HG03025 (cell line): ENCODE measurements around the gene VCL.
"Not testable (repeated sequence)": the region's sequence is repeated elsewhere in the genome, so short reads cannot be mapped to it uniquely, and the experiment has no call there.

Experiments
- ATAC-seq: cut with Tn5 transposase; IDR thresholded peaks from one replicate; pipeline ENCODE4 v1.9.1; 2021; ENCODE audit warnings: mild to moderate bottlenecking, moderate library complexity; ENCODE audit not compliant: unreplicated experiment, low FRiP score

VCL gene

GRCh38 chr10:74000892-74001669 is 3.2 kb downstream of the VCL start:
- ATAC-seq, result no peak

DNA sequence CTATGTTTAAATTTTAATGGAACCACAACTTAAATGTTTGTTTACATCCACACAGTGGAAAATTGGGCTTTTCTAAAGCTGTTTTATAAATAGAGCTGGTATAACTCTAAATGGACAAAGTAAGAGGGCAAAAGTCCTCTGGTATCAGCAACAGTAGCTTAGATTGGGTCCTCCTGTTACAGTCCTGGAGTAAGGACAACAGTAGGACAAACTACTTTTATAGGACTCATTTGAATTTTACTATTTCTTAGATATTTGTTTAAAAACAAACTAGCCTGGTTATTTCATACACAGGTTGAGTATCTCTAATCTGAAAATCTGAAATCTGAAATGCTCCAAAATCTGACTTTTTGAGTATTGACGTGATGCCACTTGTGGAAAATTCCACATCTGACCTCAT is 8.4 kb downstream of the VCL start:
- ATAC-seq, result no peak

- ATAC-seq, result no peak
Measured at GRCh38 chr10:74008212-74008731, 10.4 kb downstream of the VCL start.

DNA sequence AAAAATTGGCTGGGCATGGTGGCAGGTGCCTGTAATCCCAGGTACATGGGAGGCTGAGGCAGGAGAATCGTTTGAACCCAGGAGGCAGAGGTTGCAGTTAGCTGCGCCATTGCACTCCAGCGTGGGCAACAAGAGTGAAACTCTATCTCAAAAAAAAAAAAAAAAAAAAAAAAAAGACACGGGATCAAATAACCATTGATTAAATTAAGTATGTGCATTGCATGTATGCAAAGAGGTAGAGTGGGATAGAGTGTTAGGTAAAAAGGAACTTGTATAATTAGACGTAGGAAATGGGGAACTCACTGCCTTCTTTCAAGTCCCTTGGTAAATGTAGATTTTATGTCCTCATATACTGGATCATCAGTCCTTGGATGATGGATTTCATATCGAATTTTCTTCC is 13.1 kb downstream of the VCL start:
- no peak for ATAC-seq

GRCh38 chr10:74011770-74012169 is 13.9 kb downstream of the VCL start:
- no peak for ATAC-seq

DNA sequence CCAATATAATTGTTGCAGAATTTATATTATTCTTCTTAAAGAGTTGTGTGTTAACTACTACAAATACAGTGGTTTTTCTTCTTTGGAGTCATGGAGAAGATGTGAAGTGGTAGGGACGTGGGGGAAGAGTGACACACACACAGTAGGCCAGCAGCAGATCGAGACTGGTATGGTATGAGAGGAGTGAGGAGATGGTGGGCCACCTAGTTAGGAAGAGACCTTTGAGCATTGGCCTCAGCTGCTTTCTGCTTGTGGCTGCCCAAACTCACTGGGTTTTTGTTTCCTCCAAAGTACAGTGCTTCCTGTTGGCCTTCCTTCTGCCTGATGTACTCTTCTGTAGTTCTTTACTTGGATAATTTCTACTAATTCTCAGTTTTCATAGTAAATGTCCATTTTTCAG is 14.6 kb downstream of the VCL start:
- no peak for ATAC-seq

DNA sequence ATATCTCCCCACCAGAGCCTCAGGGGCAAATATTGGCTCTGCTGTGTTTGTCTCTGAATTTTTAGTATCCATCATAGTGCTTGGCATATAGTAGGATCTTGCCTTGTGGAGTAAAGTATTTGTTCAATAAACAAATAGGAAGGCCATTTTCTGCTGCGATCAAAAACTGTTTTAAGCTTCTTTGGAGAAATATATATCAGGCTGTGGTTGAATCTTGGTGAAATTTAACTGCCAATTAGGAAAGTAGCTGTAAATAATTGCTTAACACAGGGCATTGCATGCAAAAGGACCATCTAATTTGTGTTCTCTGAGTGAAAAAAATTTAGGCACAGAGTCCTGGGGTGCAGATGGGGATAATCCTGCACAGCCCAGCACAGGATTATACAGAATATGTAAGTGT is 15.1 kb downstream of the VCL start:
- ATAC-seq, result no peak

- not testable (repeated sequence) for ATAC-seq
Measured at GRCh38 chr10:74014574-74014973, 16.7 kb downstream of the VCL start.

GRCh38 chr10:74018241-74018640 is 20.3 kb downstream of the VCL start:
- ATAC-seq, result no peak

GRCh38 chr10:74021248-74022055 is 23.5 kb downstream of the VCL start:
- no peak for ATAC-seq

DNA sequence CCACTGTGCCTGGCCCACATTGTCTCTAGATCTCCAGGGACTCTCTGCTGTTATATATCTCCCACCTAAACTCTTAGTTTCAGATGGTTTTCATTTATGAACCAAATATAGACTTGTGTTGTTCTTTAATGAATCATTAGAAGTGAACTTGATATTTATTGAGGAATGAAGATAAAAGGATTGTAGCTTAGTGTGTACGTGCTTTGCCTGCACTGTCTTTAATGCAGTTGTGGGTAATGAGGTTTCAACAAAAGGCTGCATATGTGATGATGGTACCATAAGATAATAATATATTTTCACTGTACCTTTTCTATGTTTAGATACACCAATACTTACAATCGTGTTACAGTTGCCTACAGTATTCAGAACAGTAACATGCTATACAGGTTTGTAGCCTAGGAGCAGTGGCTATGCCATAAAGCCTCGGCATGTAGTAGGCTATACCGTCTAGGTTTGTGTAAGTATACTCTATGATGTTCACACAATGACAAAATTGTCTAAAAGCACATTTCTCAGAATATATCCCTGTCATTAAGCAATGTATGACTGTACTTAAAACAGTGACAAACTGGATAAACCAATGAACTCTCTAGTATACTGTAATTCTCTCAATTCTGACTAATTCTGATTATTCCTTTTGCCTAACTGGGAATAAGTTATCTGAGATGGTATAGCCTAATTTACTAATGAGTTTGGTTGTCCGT is 25.2 kb downstream of the VCL start:
- ATAC-seq, result no peak

GRCh38 chr10:74024600-74024999 is 26.7 kb downstream of the VCL start:
- no peak for ATAC-seq

- ATAC-seq, result no peak
Measured at GRCh38 chr10:74025380-74025978, 27.6 kb downstream of the VCL start.

GRCh38 chr10:74026428-74027015 is 28.6 kb downstream of the VCL start:
- ATAC-seq, result no peak

GRCh38 chr10:74027702-74028101 is 29.8 kb downstream of the VCL start:
- ATAC-seq, result no peak

- no peak for ATAC-seq
Measured at GRCh38 chr10:74029943-74030342, 32.0 kb downstream of the VCL start.

- not testable (repeated sequence) for ATAC-seq
Measured at GRCh38 chr10:74032208-74032607, 34.3 kb downstream of the VCL start.

DNA sequence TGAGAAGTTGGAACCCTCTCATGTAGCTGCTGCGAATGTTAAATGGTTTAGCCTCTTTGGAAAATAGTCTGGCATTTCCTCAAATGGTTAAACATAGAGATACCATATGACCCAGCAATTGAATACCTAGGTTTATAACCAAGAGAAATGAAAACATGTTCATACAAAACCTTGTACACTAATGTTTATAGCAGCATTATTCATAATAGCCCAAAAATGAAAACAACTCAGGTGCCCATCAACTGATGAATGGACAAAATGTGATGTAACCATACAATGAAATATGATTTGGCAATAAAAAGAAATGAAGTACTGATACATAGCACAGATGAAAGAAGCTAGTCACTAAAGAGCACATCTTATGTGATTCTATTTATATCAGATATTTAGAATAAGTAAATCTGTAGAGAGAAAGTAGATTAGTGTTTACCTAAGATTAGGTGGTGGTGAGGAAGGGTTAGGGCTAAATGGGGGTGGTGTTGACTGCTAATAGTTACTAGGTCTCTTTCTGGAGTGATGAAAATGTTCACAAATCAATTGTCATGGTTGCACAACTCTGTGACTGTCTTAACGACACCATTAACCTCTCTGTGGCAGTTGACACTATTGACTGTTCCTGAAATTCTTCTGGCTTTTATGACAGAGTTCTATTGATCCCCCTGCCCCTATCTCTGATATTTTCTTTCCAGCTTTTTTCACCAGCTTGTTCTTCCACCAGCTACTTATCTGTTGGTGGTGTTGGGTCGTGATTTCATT is 35.2 kb downstream of the VCL start:
- no peak for ATAC-seq

DNA sequence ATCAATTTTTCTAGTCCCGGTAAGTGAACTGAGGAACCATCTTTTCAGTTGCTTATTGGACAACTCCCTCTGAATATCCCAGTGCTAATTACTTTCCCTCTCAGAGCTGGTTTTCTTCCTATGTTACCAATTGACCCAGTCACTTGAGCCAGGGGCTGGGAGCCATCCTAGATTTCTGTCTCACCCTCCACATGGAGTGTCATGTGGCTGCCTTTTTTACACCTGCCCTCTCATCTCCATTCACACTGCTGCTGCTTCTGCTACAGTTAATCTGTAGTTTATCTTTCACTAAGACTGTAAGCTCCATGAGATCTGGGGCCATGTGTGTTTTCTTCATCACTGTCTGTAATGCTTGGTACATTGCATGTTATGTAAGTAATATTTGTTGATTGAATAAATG is 35.8 kb downstream of the VCL start:
- ATAC-seq, result no peak

DNA sequence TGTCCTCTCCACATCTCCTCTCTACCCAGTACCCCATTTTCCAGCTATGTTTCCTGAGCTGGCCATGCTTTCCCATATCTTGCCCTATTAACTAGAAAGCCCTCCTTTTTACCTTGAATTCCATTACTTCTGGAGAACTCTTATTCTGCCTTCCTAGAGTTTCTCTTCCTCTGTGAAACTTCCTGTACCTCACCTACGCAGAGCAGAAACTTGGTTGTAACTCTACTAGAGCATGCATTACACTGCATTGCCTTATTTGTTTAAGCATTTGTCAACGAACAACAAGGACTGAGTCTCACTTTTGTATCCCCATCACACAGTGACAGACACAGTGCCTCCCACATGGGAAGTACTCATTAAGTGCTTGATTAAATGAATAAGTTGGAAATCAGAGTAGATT is 36.4 kb downstream of the VCL start:
- ATAC-seq, result no peak
